ENCODE data around the gene DNAJA3. TPM values are rescaled to one million over a fixed set of nuclear protein-coding genes. Genes with fewer than 3 reads are reported as not detected.

The DNAJA3 gene
- total RNA-seq, 1 donor: 50.1 TPM

DNA sequence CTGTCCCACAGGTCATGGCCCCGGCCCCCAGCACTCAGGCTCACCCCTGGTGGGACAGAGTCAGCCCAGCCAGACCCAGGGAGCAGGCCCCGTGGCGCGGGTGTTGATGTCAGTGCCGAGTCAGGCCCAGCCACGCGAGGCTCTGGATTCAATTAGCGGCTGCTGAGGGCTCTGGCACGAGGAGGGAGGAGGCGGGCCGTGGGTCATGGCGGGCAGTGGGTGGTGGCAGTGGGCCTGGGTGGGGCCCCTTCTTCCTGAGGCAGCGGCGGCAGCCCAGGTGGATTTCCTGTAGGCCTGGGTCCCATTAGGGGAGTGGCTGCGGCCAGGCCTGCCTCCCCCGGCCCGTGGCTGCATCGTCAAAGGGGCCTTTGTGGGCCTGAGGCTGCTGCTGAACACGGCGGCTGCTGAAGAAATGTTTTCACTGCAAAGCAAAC, 41.1 kb upstream of the DNAJA3 start:
- peak; percentile 62 for DNase-seq (ENCODE audit: low read depth)
- no peak overlapping the region for H3K4me3 ChIP-seq (ENCODE audit: low read depth, low read length)
- TF ChIP-seq, protein P1, sequence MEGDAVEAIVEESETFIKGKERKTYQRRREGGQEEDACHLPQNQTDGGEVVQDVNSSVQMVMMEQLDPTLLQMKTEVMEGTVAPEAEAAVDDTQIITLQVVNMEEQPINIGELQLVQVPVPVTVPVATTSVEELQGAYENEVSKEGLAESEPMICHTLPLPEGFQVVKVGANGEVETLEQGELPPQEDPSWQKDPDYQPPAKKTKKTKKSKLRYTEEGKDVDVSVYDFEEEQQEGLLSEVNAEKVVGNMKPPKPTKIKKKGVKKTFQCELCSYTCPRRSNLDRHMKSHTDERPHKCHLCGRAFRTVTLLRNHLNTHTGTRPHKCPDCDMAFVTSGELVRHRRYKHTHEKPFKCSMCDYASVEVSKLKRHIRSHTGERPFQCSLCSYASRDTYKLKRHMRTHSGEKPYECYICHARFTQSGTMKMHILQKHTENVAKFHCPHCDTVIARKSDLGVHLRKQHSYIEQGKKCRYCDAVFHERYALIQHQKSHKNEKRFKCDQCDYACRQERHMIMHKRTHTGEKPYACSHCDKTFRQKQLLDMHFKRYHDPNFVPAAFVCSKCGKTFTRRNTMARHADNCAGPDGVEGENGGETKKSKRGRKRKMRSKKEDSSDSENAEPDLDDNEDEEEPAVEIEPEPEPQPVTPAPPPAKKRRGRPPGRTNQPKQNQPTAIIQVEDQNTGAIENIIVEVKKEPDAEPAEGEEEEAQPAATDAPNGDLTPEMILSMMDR (IDR thresholded peaks at IDR 0.05; ENCODE audit: insufficient read depth, low read depth, low read length): no peak

DNA sequence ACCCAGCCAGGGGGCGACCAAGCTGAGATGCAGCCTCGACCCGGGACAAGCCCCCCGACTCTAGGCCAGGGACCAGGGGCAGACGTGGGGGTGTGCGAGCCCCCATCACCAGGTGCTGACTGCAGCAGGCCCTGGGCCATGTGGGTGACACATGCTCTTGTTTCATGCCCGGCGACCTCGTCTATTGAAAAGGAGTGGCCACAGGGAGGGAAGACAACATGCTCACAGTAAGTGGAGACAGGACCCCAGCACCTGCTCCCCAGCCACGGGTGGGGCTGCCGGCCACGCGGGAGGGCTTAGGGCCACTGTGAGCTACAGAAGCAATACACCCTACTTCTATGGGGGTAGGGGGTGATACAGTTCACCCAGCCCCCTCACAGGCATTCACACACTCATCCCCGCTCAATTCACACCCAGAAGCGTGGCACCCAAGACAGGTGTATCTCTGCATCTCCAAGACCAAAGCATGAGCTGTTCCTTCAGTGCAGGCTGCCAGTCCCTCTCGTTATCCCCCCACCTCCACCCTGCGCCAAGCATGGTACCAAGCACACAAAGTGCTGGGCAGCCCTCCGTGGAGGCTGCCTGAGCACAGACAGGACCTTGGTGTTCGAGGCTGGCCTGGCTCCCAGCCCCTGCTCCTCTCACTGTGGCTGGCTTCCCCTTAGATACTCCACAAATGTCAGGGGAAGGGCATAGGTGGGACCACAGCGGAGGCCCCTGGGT, 40.4 kb upstream of the DNAJA3 start:
- no peak for DNase-seq (ENCODE audit: low read depth)
- H3K4me3 ChIP-seq (ENCODE audit: low read depth, low read length): no peak overlapping the region
- TF ChIP-seq, protein P1 (IDR thresholded peaks at IDR 0.05; ENCODE audit: insufficient read depth, low read depth, low read length): no peak

DNA sequence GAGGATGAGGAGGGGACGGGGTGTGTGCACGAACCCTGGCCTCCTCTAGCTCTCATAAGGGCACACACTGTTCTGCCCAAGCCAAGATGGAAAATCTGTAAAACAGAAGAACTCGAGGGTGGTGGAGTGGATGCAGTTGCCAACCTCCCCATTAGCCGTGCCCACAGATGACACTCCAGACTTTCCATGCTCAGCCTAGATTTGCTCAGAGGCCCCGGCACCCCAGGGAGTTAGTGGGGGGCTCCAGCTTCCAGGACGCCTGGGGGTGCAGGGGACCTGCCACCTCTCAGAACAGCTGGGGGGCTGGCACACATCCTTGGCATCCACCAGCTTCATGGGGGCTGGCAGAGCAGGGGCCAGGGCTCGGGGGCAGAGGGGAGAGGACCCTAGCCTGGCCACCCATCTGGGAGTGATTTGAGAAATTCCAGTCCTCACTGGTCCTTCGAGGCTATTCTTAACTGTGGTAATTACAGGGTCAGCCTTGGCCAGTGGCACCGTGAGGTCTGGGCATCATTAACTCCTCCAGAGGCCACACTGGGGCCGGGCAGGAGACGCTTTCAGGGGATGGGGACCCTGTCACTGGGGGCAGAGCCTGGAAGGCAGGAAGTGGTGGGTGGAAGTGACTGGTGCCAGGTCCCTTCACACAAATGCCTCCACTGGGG, 39.7 kb upstream of the DNAJA3 start:
- no peak for DNase-seq (ENCODE audit: low read depth)

DNA sequence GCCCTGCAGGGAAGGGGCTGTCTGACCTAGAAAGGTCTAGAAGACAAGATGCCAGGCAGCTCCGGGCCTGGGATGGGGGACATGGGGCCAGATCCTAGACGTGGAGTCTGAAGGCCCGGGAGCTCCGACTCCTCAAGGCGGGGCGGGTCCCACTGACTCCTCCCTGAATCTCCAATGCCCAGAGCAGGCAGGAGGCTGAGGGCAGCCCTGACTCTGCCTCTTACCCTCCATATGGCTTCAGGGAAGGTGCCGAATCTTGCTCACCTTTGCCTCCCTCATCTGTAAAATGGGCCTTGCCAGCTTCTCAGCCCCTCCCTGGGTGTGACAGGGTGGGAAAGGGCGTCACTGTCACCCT, 39.2 kb upstream of the DNAJA3 start:
- DNase-seq (ENCODE audit: low read depth): no peak
- TF ChIP-seq, protein P1 (IDR thresholded peaks at IDR 0.05; ENCODE audit: insufficient read depth, low read depth, low read length): no peak
- no peak overlapping the region for H3K4me3 ChIP-seq (ENCODE audit: low read depth, low read length)

More for the DNA sequence above, 39.7 kb upstream of the DNAJA3 start:
- H3K4me3 ChIP-seq (ENCODE audit: low read depth, low read length): no peak overlapping the region
- TF ChIP-seq, protein P1 (IDR thresholded peaks at IDR 0.05; ENCODE audit: insufficient read depth, low read depth, low read length): no peak

DNA sequence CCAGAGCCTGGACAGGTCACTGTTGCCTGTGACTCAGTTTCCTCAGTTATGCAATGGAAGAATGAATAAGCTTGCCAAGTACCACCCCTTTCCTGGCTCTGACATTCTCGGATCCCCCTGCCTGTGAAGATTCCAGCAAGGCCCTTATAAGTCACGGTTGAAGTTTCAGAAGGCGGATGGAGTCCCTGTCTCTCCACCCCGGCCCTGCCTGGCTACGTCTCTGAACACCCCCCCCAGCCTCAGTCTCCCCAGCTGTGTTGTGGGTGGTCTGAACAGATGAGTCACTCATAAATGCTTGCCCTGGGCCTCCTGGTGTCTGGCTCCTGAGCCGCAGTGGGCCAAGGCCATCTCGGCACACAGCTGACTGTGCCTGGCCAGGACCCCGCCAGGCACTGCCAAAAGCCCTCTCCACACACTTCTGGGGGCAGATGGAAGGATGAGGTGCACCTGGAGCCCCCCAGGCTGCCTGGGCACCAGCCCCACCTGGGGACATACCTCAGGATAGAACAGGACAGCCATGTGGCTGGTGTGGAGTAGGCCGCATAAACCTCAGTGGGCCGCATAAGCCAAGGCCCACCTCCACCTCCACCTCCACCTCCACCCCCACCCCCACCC, 38.6 kb upstream of the DNAJA3 start:
- no peak overlapping the region for H3K4me3 ChIP-seq (ENCODE audit: low read depth, low read length)
- TF ChIP-seq, protein P1 (IDR thresholded peaks at IDR 0.05; ENCODE audit: insufficient read depth, low read depth, low read length): no peak
- DNase-seq (ENCODE audit: low read depth): no peak

DNA sequence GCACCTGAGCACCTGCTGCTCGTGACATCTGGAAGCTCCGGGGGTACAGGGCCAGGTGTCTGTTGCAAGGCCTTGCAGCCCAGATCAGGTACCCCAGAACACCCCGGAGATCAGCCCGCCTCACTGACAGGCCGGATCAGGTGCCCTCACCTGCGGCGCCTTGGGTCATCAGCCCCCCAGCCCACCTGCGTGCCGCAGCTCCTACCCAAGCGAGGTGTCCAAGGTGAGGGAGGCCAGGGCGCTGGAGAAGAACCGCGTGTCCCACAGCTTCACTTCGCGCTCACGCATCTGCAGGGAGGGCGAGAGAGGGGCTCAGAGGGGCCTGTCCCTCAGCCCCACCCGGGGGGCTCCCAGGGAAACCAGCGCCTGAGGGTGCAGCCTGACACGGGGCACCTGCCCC, 37.9 kb upstream of the DNAJA3 start:
- DNase-seq (ENCODE audit: low read depth): no peak
- TF ChIP-seq, protein P1 (IDR thresholded peaks at IDR 0.05; ENCODE audit: insufficient read depth, low read depth, low read length): no peak
- no peak overlapping the region for H3K4me3 ChIP-seq (ENCODE audit: low read depth, low read length)
